Activated CD8-positive, alpha-beta T cell treated with anti-CD3 and anti-CD28 coated beads for 36 hours (primary cell): ENCODE results near the gene PRKN. TPM values are rescaled to one million over a fixed set of nuclear protein-coding genes. Genes with fewer than 3 reads are reported as not detected.

Experiments used
- ATAC-seq: fragments of 200-7000 bp; cut with Tn5 transposase; one replicate; pipeline ENCODE4 v1.10.0; 2021; ENCODE audit warnings: mild to moderate bottlenecking, moderate library complexity
- CTCF ChIA-PET: fragments of 350-600 bp; sonication (Branson Sonifier 250); formaldehyde crosslinking; loops from one replicate; lab custom pipeline; 2021; ENCODE audit warnings: antibody characterized with exemption; lab: Charles Lee
- POLR2A ChIA-PET: fragments of 350-600 bp; sonication (Branson Sonifier 250); formaldehyde crosslinking; loops from one replicate; lab custom pipeline; 2021; ENCODE audit warnings: antibody characterized with exemption; lab: Charles Lee
- DNase-seq: peaks from one replicate; pipeline ENCODE4 v3.0.0-alpha.2; 2020
- H3K27ac Mint-ChIP-seq: one replicate; pipeline ENCODE4 v1.8.0; 2021; ENCODE audit warnings: mild to moderate bottlenecking, mixed read lengths
- H3K27me3 Mint-ChIP-seq: one replicate; pipeline ENCODE4 v1.8.0; 2021; ENCODE audit warnings: mixed read lengths
- H3K36me3 Mint-ChIP-seq: one replicate; pipeline ENCODE4 v1.8.0; 2021; ENCODE audit warnings: low read depth, mixed read lengths
- H3K4me1 Mint-ChIP-seq: one replicate; pipeline ENCODE4 v1.8.0; 2021; ENCODE audit warnings: low read depth, mixed read lengths
- H3K4me3 Mint-ChIP-seq: one replicate; pipeline ENCODE4 v1.8.0; 2021; ENCODE audit warnings: mild to moderate bottlenecking, moderate library complexity, mixed read lengths
- H3K9me3 Mint-ChIP-seq: one replicate; pipeline ENCODE4 v1.8.0; 2021; ENCODE audit warnings: mixed read lengths
- intact Hi-C: fragments of 100-400 bp; cut with micrococcal nuclease; formaldehyde crosslinking; loops from one replicate; pipeline ENCODE4 v1.10.0; 2022
- total RNA-seq, 2 experiments: library from RNA; stranded (reverse); gene quantifications; one replicate each; pipeline ENCODE4 v1.2.3, GENCODE V29; 2021
- TF ChIP-seq, protein P1 (sequence below): fragments of 200-600 bp; IDR thresholded peaks from one replicate; pipeline ENCODE4 v1.8.0; 2022; ENCODE audit warnings: antibody characterized with exemption, mild to moderate bottlenecking

Gene PRKN
- total RNA-seq, 2 experiments from 2014 or later, result 1.2 to 1.4 TPM

DNA sequence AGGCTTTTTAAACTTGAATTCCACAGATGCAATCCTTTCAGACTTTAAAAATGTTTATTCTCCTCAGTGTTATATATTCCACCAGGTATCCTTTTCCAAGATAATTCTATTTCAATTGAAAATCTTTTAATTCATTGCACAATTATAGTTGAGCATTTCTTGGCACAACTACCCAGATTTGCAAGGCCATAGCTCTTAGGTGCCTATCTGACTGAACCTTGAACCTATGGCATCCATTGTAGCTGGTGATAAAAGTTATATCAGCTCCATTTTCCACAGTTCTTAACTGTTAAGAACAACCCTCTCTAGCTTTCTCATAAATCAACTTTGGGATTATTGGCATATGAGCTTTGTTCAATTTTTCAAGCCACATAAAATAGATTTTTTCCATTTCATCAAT, 42.6 kb upstream of the PRKN start:
- ATAC-seq (no peak), DNase-seq (no peak)
- Mint-ChIP-seq H3K4me3 (no peak overlapping the region), H3K27ac (no peak overlapping the region), H3K4me1 (peaks cover 3% of the 10 kb centered on the region), H3K27me3 (no peaks in the 10 kb centered on the region), H3K9me3 (no peaks in the 10 kb centered on the region), H3K36me3 (no peaks in the 10 kb centered on the region)
- intact Hi-C loops, result no loop called here
- POLR2A ChIA-PET, result no interaction called here
- CTCF ChIA-PET, result interaction anchor here (1.4 kb wide), 1 partner anchor 1352 kb away, joined by 3 read pairs; no protein-coding TSS in a partner anchor
- TF ChIP-seq, protein P1, sequence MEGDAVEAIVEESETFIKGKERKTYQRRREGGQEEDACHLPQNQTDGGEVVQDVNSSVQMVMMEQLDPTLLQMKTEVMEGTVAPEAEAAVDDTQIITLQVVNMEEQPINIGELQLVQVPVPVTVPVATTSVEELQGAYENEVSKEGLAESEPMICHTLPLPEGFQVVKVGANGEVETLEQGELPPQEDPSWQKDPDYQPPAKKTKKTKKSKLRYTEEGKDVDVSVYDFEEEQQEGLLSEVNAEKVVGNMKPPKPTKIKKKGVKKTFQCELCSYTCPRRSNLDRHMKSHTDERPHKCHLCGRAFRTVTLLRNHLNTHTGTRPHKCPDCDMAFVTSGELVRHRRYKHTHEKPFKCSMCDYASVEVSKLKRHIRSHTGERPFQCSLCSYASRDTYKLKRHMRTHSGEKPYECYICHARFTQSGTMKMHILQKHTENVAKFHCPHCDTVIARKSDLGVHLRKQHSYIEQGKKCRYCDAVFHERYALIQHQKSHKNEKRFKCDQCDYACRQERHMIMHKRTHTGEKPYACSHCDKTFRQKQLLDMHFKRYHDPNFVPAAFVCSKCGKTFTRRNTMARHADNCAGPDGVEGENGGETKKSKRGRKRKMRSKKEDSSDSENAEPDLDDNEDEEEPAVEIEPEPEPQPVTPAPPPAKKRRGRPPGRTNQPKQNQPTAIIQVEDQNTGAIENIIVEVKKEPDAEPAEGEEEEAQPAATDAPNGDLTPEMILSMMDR, result no peak

DNA sequence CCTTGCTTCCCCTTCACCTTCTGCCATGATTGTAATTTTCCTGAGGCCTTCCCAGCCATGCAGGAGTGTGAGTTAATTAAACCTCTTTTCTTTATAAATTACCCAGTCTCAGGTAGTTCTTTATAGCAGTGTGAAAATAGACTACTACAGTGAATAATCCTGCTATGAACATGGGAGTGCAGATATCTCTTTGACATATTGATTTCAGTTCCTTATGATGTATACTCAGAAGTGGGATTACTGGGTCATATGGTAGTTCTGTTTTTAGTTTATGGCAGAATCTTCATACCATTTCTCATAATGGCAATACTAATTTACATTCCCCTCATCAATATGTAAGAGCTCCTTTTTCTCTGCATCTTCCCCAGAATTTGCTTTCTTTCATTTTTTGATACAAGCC, 26.2 kb upstream of the PRKN start:
- POLR2A ChIA-PET, result no interaction called here

DNA sequence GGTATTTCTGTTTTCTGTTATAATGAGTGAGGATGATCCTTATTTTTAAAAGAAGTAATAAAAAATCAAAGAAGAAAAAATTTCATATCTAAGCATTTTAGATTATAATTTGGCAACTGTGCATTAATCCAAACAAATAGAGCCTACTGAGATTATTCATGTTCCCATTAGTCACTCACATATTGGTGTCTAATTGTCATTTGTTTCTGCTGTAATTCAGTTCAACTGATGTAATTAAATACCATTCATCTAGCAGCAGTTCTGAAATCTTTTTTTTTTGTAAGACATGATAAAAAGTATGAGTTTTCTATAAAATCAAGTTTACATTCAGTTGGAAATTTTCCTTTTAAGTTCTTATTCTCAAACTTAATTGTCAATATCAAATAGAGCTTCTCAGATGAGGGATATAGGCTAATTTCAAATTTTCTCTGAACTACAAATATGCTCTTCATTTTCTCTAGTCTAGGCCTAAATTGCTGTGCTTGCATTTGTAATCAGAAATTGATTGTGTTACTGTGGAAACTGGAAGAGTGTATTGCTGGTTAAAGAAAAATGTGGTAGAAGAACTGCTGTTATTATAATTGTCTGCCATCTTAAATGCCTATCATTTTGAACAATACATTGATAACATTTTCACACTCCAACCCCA, 23.8 kb upstream of the PRKN start:
- POLR2A ChIA-PET, result no interaction called here
- no peak for DNase-seq
- TF ChIP-seq, protein P1, result no peak
- CTCF ChIA-PET, result no interaction called here
- H3K36me3 Mint-ChIP-seq, result no peaks in the 10 kb centered on the region
- H3K4me1 Mint-ChIP-seq, result no peaks in the 10 kb centered on the region
- no peak for ATAC-seq
- H3K27ac Mint-ChIP-seq, result no peak overlapping the region
- no peaks in the 10 kb centered on the region for H3K9me3 Mint-ChIP-seq
- intact Hi-C loops, result no loop called here
- peaks cover 1% of the 10 kb centered on the region for H3K27me3 Mint-ChIP-seq
- H3K4me3 Mint-ChIP-seq, result no peak overlapping the region

More for the DNA sequence above, 26.2 kb upstream of the PRKN start:
- CTCF ChIA-PET, result no interaction called here
- H3K4me3 Mint-ChIP-seq, result no peak overlapping the region
- DNase-seq (no peak), ATAC-seq (no peak)
- no peaks in the 10 kb centered on the region for H3K27me3 Mint-ChIP-seq
- no peak overlapping the region for H3K27ac Mint-ChIP-seq
- TF ChIP-seq, protein P1, result no peak
- no peaks in the 10 kb centered on the region for H3K9me3 Mint-ChIP-seq
- no peaks in the 10 kb centered on the region for H3K36me3 Mint-ChIP-seq
- H3K4me1 Mint-ChIP-seq, result no peaks in the 10 kb centered on the region
- intact Hi-C loops, result no loop called here

DNA sequence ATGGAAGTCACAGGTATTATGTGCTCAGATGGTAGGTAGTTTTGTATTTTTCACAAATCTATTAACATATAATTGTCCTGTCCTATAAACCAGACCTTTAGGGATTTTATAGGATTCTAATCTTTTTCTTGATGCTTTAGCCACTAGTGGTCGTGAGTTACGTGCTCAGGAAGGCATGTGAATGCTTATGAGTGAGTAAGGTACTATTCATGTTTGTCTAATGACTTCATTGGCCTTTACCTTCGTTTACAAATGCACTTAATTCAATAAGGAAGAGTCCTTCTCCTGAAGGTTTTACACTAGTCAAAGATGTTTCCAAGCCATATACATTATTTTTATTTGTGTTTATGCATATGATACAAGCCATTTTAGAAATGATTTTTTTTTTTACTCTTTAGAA, 23.2 kb upstream of the PRKN start:
- no peaks in the 10 kb centered on the region for H3K4me1 Mint-ChIP-seq
- no peaks in the 10 kb centered on the region for H3K36me3 Mint-ChIP-seq
- intact Hi-C loops, result no loop called here
- no peaks in the 10 kb centered on the region for H3K9me3 Mint-ChIP-seq
- CTCF ChIA-PET, result no interaction called here
- POLR2A ChIA-PET, result no interaction called here
- ATAC-seq, result no peak
- no peak overlapping the region for H3K27ac Mint-ChIP-seq
- peaks cover 1% of the 10 kb centered on the region for H3K27me3 Mint-ChIP-seq
- no peak for DNase-seq
- TF ChIP-seq, protein P1, result no peak
- H3K4me3 Mint-ChIP-seq, result no peak overlapping the region

DNA sequence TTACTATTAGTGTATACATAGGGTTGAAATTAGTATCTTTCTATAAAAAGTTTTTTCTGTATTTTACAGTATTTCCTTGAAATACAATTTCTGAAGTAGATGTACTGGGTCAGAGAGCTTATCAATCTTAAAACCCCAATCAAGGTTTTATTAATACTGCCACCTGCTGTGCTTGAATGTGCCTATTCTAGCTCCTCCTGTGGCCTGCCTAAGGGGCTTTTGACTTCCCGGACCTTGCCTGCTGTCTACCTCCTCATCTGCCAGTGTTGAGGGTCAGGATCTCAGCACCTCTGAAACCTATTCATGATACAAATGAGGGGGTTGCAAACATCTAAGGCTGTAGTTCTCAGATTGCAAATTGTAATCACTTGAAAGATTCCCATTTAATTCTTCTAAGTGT, 9.4 kb upstream of the PRKN start:
- TF ChIP-seq, protein P1, result no peak
- intact Hi-C loops, result no loop called here
- H3K36me3 Mint-ChIP-seq, result no peaks in the 10 kb centered on the region
- H3K27me3 Mint-ChIP-seq, result peaks cover 2% of the 10 kb centered on the region
- POLR2A ChIA-PET, result interaction anchor here (0.5 kb wide), 1 partner anchor 800 kb away, joined by 3 read pairs; no protein-coding TSS in a partner anchor
- CTCF ChIA-PET, result interaction anchor here (1.0 to 1.2 kb wide), 2 partner anchors 10 to 1318 kb away, joined by 3 read pairs; no protein-coding TSS in a partner anchor
- no peaks in the 10 kb centered on the region for H3K9me3 Mint-ChIP-seq
- H3K27ac Mint-ChIP-seq, result no peak overlapping the region
- H3K4me1 Mint-ChIP-seq, result peaks cover 4% of the 10 kb centered on the region
- DNase-seq, result no peak
- H3K4me3 Mint-ChIP-seq, result no peak overlapping the region
- no peak for ATAC-seq
